OCI-LY1 (cell line): ENCODE measurements around the gene ADAMTSL3.

Source experiments
- CTCF ChIP-seq: fragments of 200-600 bp; sonication (generic), shearing (Covaris generic); IDR thresholded peaks from 2 replicates; pipeline ENCODE4 v1.5.1; 2017; ENCODE audit warnings: mild to moderate bottlenecking, antibody characterized with exemption, low read length, moderate library complexity, mixed read lengths
- EZH2 ChIP-seq: fragments of 200-600 bp; sonication (generic), shearing (Covaris generic); IDR thresholded peaks from 2 replicates; pipeline ENCODE4 v1.8.0; 2017; ENCODE audit warnings: borderline replicate concordance, mixed run types, mild to moderate bottlenecking, antibody characterized with exemption, low read length, moderate library complexity, mixed read lengths

- no peak for TF ChIP-seq CTCF
- TF ChIP-seq EZH2: no peak
Measured at GRCh38 chr15:83747050-83747717, 93.3 kb downstream of the ADAMTSL3 start.
